Activated naive CD4-positive, alpha-beta T cell treated with anti-CD3 and anti-CD28 coated beads, Interleukin-2, amount 50 U/mL, for 72 hours (primary cell): ENCODE measurements around the gene METTL17. TPM values are rescaled to one million over a fixed set of nuclear protein-coding genes. Genes with fewer than 3 reads are reported as not detected.
"Not testable (repeated sequence)": the region's sequence is repeated elsewhere in the genome, so short reads cannot be mapped to it uniquely, and the experiment has no call there.

ENCODE experiments used
- ATAC-seq, 2 donors: fragments of 150-1000 bp; cut with Tn5 transposase; 2 replicates each; pipeline ENCODE4 v1.10.0; 2021; ENCODE audit warnings: mild to moderate bottlenecking in 2 of 2, moderate library complexity in 2 of 2
- DNase-seq, 2 donors: peaks; one replicate each; pipeline ENCODE4 v3.0.0; 2021 to 2022; ENCODE audit warnings: low spot score in 2 of 2
- H3K27ac Mint-ChIP-seq, 2 donors: one replicate each; pipeline ENCODE4 v1.8.0; 2022; ENCODE audit warnings: mild to moderate bottlenecking in 2 of 2, mixed read lengths in 2 of 2
- H3K36me3 Mint-ChIP-seq, 2 donors: one replicate each; pipeline ENCODE4 v1.8.0; 2022; ENCODE audit warnings: mixed read lengths in 2 of 2
- H3K9me3 Mint-ChIP-seq, 2 donors: one replicate each; pipeline ENCODE4 v1.8.0; 2022; ENCODE audit warnings: mixed read lengths in 2 of 2
- total RNA-seq, 2 donors: library from RNA; stranded (reverse); gene quantifications; one replicate each; pipeline ENCODE4 v1.2.3, GENCODE V29; 2022

Gene METTL17
- 100 to 1,000 TPM; 105 to 142 TPM for total RNA-seq

GRCh38 chr14:20989787-20990600 is at the start of gene METTL17:
TSS of gene METTL17 (plus strand) at chr14:20989980. CDS start at chr14:20990003, 23 bp downstream.
- ATAC-seq (peak; percentile 96 to 98), DNase-seq (peak; percentile 83 to 90)
- H3K36me3 Mint-ChIP-seq: peaks cover 18 to 35% of the 10 kb centered on the region in 2 donors

GRCh38 chr14:20945146-20945545 is 44.6 kb upstream of the METTL17 start:
- ATAC-seq, DNase-seq, H3K36me3 Mint-ChIP-seq, H3K9me3 Mint-ChIP-seq, H3K27ac Mint-ChIP-seq: not testable (repeated sequence)

More at GRCh38 chr14:20989787-20990600, at the start of gene METTL17:
- peak within 1 kb of the TSS; percentile 95 to 97 for H3K27ac Mint-ChIP-seq
- no peaks in the 10 kb centered on the region for H3K9me3 Mint-ChIP-seq

- not testable (repeated sequence) for DNase-seq, ATAC-seq
Measured at GRCh38 chr14:20946707-20947106, 43.1 kb upstream of the METTL17 start.

GRCh38 chr14:20954736-20955537 is 34.8 kb upstream of the METTL17 start, which contains the start of gene RNASE2:
TSS of gene RNASE2 (plus strand) at chr14:20955487. CDS start at chr14:20955772, 285 bp downstream.
- ATAC-seq, H3K36me3 Mint-ChIP-seq, H3K9me3 Mint-ChIP-seq, DNase-seq: not testable (repeated sequence)
- H3K27ac Mint-ChIP-seq: peak within 1 kb of the TSS in 1 of 2 donors; percentile 42

More at GRCh38 chr14:20946707-20947106, 43.1 kb upstream of the METTL17 start:
- not testable (repeated sequence) for H3K9me3 Mint-ChIP-seq, H3K27ac Mint-ChIP-seq, H3K36me3 Mint-ChIP-seq

GRCh38 chr14:20955538-20955873 is 34.3 kb upstream of the METTL17 start:
- peak overlapping the region in 1 of 2 donors; percentile 42 for H3K27ac Mint-ChIP-seq
- H3K9me3 Mint-ChIP-seq, ATAC-seq, DNase-seq, H3K36me3 Mint-ChIP-seq: not testable (repeated sequence)

- ATAC-seq (peak in 1 of 2 donors; percentile 31), DNase-seq (no peak)
- H3K9me3 Mint-ChIP-seq: no peaks in the 10 kb centered on the region
- no peaks in the 10 kb centered on the region for H3K36me3 Mint-ChIP-seq
- H3K27ac Mint-ChIP-seq: no peak overlapping the region
Measured at GRCh38 chr14:20956376-20956976, 33.3 kb upstream of the METTL17 start.

GRCh38 chr14:20958946-20959345 is 30.8 kb upstream of the METTL17 start:
- H3K36me3 Mint-ChIP-seq, DNase-seq, H3K9me3 Mint-ChIP-seq, ATAC-seq, H3K27ac Mint-ChIP-seq: not testable (repeated sequence)

GRCh38 chr14:20969336-20969735 is 20.4 kb upstream of the METTL17 start:
- ATAC-seq (no peak), DNase-seq (no peak)
- H3K9me3 Mint-ChIP-seq: no peaks in the 10 kb centered on the region
- no peak overlapping the region for H3K27ac Mint-ChIP-seq
- H3K36me3 Mint-ChIP-seq: no peaks in the 10 kb centered on the region

- ATAC-seq (peak; percentile 17 to 39), DNase-seq (no peak)
- Mint-ChIP-seq H3K27ac (peak overlapping the region in 1 of 2 donors; percentile 34), H3K9me3 (no peaks in the 10 kb centered on the region), H3K36me3 (no peaks in the 10 kb centered on the region)
Measured at GRCh38 chr14:20970647-20970982, 19.2 kb upstream of the METTL17 start.

GRCh38 chr14:20970983-20971704 is 18.6 kb upstream of the METTL17 start:
- DNase-seq: peak; percentile 83 to 90
- peak; percentile 88 to 90 for ATAC-seq
- Mint-ChIP-seq H3K27ac (peak overlapping the region; percentile 34 to 37), H3K9me3 (no peaks in the 10 kb centered on the region), H3K36me3 (no peaks in the 10 kb centered on the region)

GRCh38 chr14:20971705-20972021 is 18.1 kb upstream of the METTL17 start:
- Mint-ChIP-seq H3K27ac (peak overlapping the region in 1 of 2 donors; percentile 37), H3K9me3 (no peaks in the 10 kb centered on the region), H3K36me3 (no peaks in the 10 kb centered on the region)
- DNase-seq (no peak), ATAC-seq (peak in 1 of 2 donors; percentile 48)

GRCh38 chr14:20973501-20973900 is 16.3 kb upstream of the METTL17 start:
- H3K27ac Mint-ChIP-seq: no peak overlapping the region
- ATAC-seq: no peak
- H3K36me3 Mint-ChIP-seq: no peaks in the 10 kb centered on the region

GRCh38 chr14:20976291-20976690 is 13.5 kb upstream of the METTL17 start:
- no peak for DNase-seq

More at GRCh38 chr14:20973501-20973900, 16.3 kb upstream of the METTL17 start:
- DNase-seq: no peak
- no peaks in the 10 kb centered on the region for H3K9me3 Mint-ChIP-seq

GRCh38 chr14:20978687-20979086 is 11.1 kb upstream of the METTL17 start:
- ATAC-seq (no peak), DNase-seq (no peak)
- no peaks in the 10 kb centered on the region for H3K9me3 Mint-ChIP-seq
- H3K36me3 Mint-ChIP-seq: no peaks in the 10 kb centered on the region
- no peak overlapping the region for H3K27ac Mint-ChIP-seq

More at GRCh38 chr14:20976291-20976690, 13.5 kb upstream of the METTL17 start:
- no peaks in the 10 kb centered on the region for H3K9me3 Mint-ChIP-seq
- no peak for ATAC-seq
- H3K27ac Mint-ChIP-seq: no peak overlapping the region
- no peaks in the 10 kb centered on the region for H3K36me3 Mint-ChIP-seq

- H3K27ac Mint-ChIP-seq: no peak overlapping the region
Measured at GRCh38 chr14:20980906-20981305, 8.9 kb upstream of the METTL17 start.

GRCh38 chr14:20982646-20983369 is 7.0 kb upstream of the METTL17 start:
- DNase-seq: no peak
- H3K36me3 Mint-ChIP-seq: no peaks in the 10 kb centered on the region
- no peak for ATAC-seq
- no peak overlapping the region for H3K27ac Mint-ChIP-seq
- no peaks in the 10 kb centered on the region for H3K9me3 Mint-ChIP-seq

More at GRCh38 chr14:20980906-20981305, 8.9 kb upstream of the METTL17 start:
- no peak for DNase-seq
- ATAC-seq: no peak
- H3K36me3 Mint-ChIP-seq: no peaks in the 10 kb centered on the region
- no peaks in the 10 kb centered on the region for H3K9me3 Mint-ChIP-seq
